Neural cell (in vitro differentiated cells): ENCODE data around the gene SFXN3. TPM values are rescaled to one million over a fixed set of nuclear protein-coding genes. Genes with fewer than 3 reads are reported as not detected.

ENCODE experiments used
- H2AFZ ChIP-seq: fragments of 200-600, 300-800 bp; sonication (generic), shearing (Covaris generic); 2 replicates; pipeline ENCODE4 v1.6.0; 2014; ENCODE audit warnings: low read depth, mild to moderate bottlenecking, antibody characterized with exemption, low read length, moderate library complexity
- H3F3A ChIP-seq: fragments of 200-600 bp; shearing (Covaris generic); 2 replicates; pipeline ENCODE4 v1.6.1; 2016; ENCODE audit warnings: mild to moderate bottlenecking, moderate library complexity, mixed read lengths, antibody characterized with exemption, low read length; ENCODE audit not compliant: insufficient read depth, poor library complexity, severe bottlenecking
- H3K27ac ChIP-seq: fragments of 200-600, 300-800 bp; sonication (generic), shearing (Covaris generic); 2 replicates; pipeline ENCODE4 v1.5.1; 2014; ENCODE audit warnings: mild to moderate bottlenecking, low read length, moderate library complexity
- H3K27me3 ChIP-seq: fragments of 300-800, 200-600 bp; sonication (generic), shearing (Covaris generic); 2 replicates; pipeline ENCODE4 v1.6.0; 2014; ENCODE audit warnings: mild to moderate bottlenecking, low read depth, low read length, moderate library complexity; ENCODE audit not compliant: insufficient read depth
- H3K36me3 ChIP-seq: fragments of 300-800, 200-600 bp; sonication (generic), shearing (Covaris generic); 2 replicates; pipeline ENCODE4 v1.5.1; 2014; ENCODE audit warnings: mild to moderate bottlenecking, antibody characterized with exemption, low read length, moderate library complexity; ENCODE audit not compliant: insufficient read depth
- H3K4me2 ChIP-seq: fragments of 300-800, 200-600 bp; sonication (generic), shearing (Covaris generic); 2 replicates; pipeline ENCODE4 v1.6.0; 2014; ENCODE audit warnings: mild to moderate bottlenecking, low read length
- H3K4me3 ChIP-seq: fragments of 300-800, 200-600 bp; sonication (generic), shearing (Covaris generic); 2 replicates; pipeline ENCODE4 v1.5.1; 2014; ENCODE audit warnings: mild to moderate bottlenecking, low read length, moderate library complexity
- H3K79me2 ChIP-seq: fragments of 200-600 bp; shearing (Covaris generic); replicated peaks from 2 replicates; pipeline ENCODE4 v1.6.0; 2014; ENCODE audit warnings: mild to moderate bottlenecking, low read length, moderate library complexity; ENCODE audit not compliant: insufficient read depth
- H3K9ac ChIP-seq: fragments of 300-800, 200-600 bp; sonication (generic), shearing (Covaris generic); 2 replicates; pipeline ENCODE4 v1.6.1; 2016; ENCODE audit warnings: mild to moderate bottlenecking, low read length, mixed read lengths
- H3K9me2 ChIP-seq: fragments of 200-600 bp; shearing (Covaris generic); 2 replicates; pipeline ENCODE4 v1.6.1; 2016; ENCODE audit warnings: mild to moderate bottlenecking, low read length, mixed read lengths; ENCODE audit not compliant: insufficient read depth
- H3K9me3 ChIP-seq: fragments of 200-600, 300-800 bp; sonication (generic), shearing (Covaris generic); 2 replicates; pipeline ENCODE4 v1.6.1; 2016; ENCODE audit warnings: mild to moderate bottlenecking, mixed run types, low read length, moderate library complexity, mixed read lengths
- H4K20me1 ChIP-seq: fragments of 200-600 bp; shearing (Covaris generic); 2 replicates; pipeline ENCODE4 v1.6.1; 2016; ENCODE audit warnings: mild to moderate bottlenecking, mixed run types; ENCODE audit not compliant: insufficient read depth
- EP300 ChIP-seq: fragments of 450-650 bp; conservative IDR thresholded peaks from 2 replicates; pipeline ENCODE4 v1.6.1; 2014; ENCODE audit warnings: antibody characterized with exemption, mild to moderate bottlenecking, moderate library complexity; ENCODE audit not compliant: poor library complexity, severe bottlenecking
- EZH2 ChIP-seq: fragments of 200-600, 300-800 bp; shearing (Covaris generic), sonication (generic); IDR thresholded peaks from 2 replicates; pipeline ENCODE4 v1.6.1; 2014; ENCODE audit warnings: antibody characterized with exemption, low read length, borderline replicate concordance, mild to moderate bottlenecking; ENCODE audit not compliant: insufficient read depth, poor library complexity, severe bottlenecking
- MXI1 ChIP-seq: fragments of 450-650 bp; conservative IDR thresholded peaks from 2 replicates; pipeline ENCODE4 v1.6.1; 2014; ENCODE audit warnings: antibody characterized with exemption, mild to moderate bottlenecking; ENCODE audit not compliant: poor library complexity, severe bottlenecking
- POLR2AphosphoS5 ChIP-seq: IDR thresholded peaks from 2 replicates; pipeline ENCODE4 v1.6.1; 2012
- RAD21 ChIP-seq: fragments of 450-650 bp; conservative IDR thresholded peaks from 2 replicates; pipeline ENCODE4 v1.6.1; 2014; ENCODE audit warnings: antibody characterized with exemption, mild to moderate bottlenecking, moderate library complexity
- REST ChIP-seq: IDR thresholded peaks from 2 replicates; pipeline ENCODE4 v1.6.1; 2012; ENCODE audit warnings: borderline replicate concordance
- SMC3 ChIP-seq: fragments of 450-650 bp; conservative IDR thresholded peaks from 2 replicates; pipeline ENCODE4 v1.6.1; 2014; ENCODE audit warnings: antibody characterized with exemption, mild to moderate bottlenecking, moderate library complexity; ENCODE audit not compliant: poor library complexity
- TAF1 ChIP-seq: IDR thresholded peaks from 2 replicates; pipeline ENCODE4 v1.6.1; 2012; ENCODE audit warnings: low read depth
- polyA plus RNA-seq: library from polyadenylated mRNA; depleted of rRNA; stranded (reverse); fragments of >200 nt; gene quantifications from 2 replicates; pipeline ENCODE4 v1.2.3, GENCODE V29; 2014
- TF ChIP-seq, protein P1 (sequence below): fragments of 450-650 bp; IDR thresholded peaks from 2 replicates; pipeline ENCODE4 v1.5.1; 2014; ENCODE audit warnings: antibody characterized with exemption, mild to moderate bottlenecking, moderate library complexity; ENCODE audit not compliant: poor library complexity, severe bottlenecking

SFXN3 gene
- polyA plus RNA-seq, 1 donor from 2014 or later = 52.1 TPM

- Histone ChIP-seq H3K4me2 (peak within 1 kb of the TSS; percentile 90), H3K27me3 (no peaks in the 10 kb centered on the region), H4K20me1 (no peaks in the 10 kb centered on the region), H3K27ac (peak within 1 kb of the TSS; percentile 94), H3K9me3 (no peaks in the 10 kb centered on the region), H3K9me2 (no peaks in the 10 kb centered on the region), H2AFZ (peak within 1 kb of the TSS; percentile 81), H3K4me3 (peak within 1 kb of the TSS; percentile 87), H3F3A (no peaks in the 10 kb centered on the region), H3K36me3 (no peaks in the 10 kb centered on the region), H3K79me2 (peaks cover 12% of the 10 kb centered on the region), H3K9ac (peak within 1 kb of the TSS; percentile 93)
- TF ChIP-seq MXI1 (peak; percentile 100), POLR2AphosphoS5 (peak; percentile 87), TAF1 (peak; percentile 76), REST (peak; percentile 79), EP300 (peak; percentile 45), SMC3 (peak; percentile 26), EZH2 (no peak)
- TF ChIP-seq, protein P1, sequence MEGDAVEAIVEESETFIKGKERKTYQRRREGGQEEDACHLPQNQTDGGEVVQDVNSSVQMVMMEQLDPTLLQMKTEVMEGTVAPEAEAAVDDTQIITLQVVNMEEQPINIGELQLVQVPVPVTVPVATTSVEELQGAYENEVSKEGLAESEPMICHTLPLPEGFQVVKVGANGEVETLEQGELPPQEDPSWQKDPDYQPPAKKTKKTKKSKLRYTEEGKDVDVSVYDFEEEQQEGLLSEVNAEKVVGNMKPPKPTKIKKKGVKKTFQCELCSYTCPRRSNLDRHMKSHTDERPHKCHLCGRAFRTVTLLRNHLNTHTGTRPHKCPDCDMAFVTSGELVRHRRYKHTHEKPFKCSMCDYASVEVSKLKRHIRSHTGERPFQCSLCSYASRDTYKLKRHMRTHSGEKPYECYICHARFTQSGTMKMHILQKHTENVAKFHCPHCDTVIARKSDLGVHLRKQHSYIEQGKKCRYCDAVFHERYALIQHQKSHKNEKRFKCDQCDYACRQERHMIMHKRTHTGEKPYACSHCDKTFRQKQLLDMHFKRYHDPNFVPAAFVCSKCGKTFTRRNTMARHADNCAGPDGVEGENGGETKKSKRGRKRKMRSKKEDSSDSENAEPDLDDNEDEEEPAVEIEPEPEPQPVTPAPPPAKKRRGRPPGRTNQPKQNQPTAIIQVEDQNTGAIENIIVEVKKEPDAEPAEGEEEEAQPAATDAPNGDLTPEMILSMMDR = no peak
These were observed 43.9 kb upstream of the SFXN3 start, which contains the start of the genes MRPL43 and TWNK for GRCh38 chr10:100986952-100987684. Gene MRPL43, minus strand, starts transcription at chr10:100987497. Its CDS starts 54 bp downstream, at chr10:100987443. Gene TWNK, plus strand, starts transcription at chr10:100987543. Its CDS starts 668 bp downstream, at chr10:100988211.

DNA sequence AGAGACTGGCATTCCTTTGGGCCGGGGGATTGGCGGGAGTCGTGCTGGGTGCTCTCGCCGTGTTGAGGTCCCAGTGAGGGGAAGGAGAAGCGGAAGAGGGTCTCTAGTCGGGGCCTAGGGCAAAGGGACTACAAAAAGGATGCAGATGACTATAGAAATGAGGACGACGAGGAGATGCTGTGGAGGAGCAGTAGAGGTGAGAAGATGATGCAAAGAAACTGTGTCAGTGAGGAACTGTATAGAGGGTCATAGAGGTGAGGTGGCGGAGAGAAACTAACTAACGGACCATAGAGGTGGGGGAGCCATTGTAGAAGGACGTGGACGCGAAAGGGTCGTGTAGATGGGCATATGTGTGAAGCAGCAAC is 43.4 kb upstream of the SFXN3 start:
- Histone ChIP-seq H3F3A (no peaks in the 10 kb centered on the region), H3K27me3 (no peaks in the 10 kb centered on the region), H3K79me2 (peaks cover 12% of the 10 kb centered on the region), H2AFZ (peak overlapping the region; percentile 53), H3K36me3 (no peaks in the 10 kb centered on the region), H3K27ac (no peak overlapping the region), H3K9me3 (no peaks in the 10 kb centered on the region), H3K4me2 (peak overlapping the region; percentile 75), H3K9me2 (no peaks in the 10 kb centered on the region), H3K4me3 (peak overlapping the region; percentile 87), H3K9ac (peak overlapping the region; percentile 93), H4K20me1 (no peaks in the 10 kb centered on the region)
- TF ChIP-seq RAD21 (no peak), REST (no peak), TAF1 (no peak), EP300 (no peak), MXI1 (no peak), SMC3 (no peak), POLR2AphosphoS5 (no peak), EZH2 (no peak)
- TF ChIP-seq, protein P1 = no peak
